GM21526 (cell line): ENCODE measurements around the gene SLC25A39.
"Not testable (repeated sequence)": the region's sequence is repeated elsewhere in the genome, so short reads cannot be mapped to it uniquely, and the experiment has no call there.

Experiments
- ATAC-seq: cut with Tn5 transposase; IDR thresholded peaks from one replicate; pipeline ENCODE4 v1.9.1; 2021; ENCODE audit warnings: moderate library complexity; ENCODE audit not compliant: unreplicated experiment, low FRiP score

Gene SLC25A39

GRCh38 chr17:44354582-44355561 lies 30.2 kb upstream of the SLC25A39 start:
- no peak for ATAC-seq

- no peak for ATAC-seq
These were observed 29.2 kb upstream of the SLC25A39 start for GRCh38 chr17:44353672-44354331.

GRCh38 chr17:44352828-44353671 lies 28.4 kb upstream of the SLC25A39 start:
- ATAC-seq, result no peak

- ATAC-seq, result no peak
These were observed 27.6 kb upstream of the SLC25A39 start for GRCh38 chr17:44351961-44352827.

- ATAC-seq, result no peak
These were observed 26.8 kb upstream of the SLC25A39 start for GRCh38 chr17:44351464-44351863.

- no peak for ATAC-seq
These were observed 26.2 kb upstream of the SLC25A39 start for GRCh38 chr17:44350733-44351226.

- no peak for ATAC-seq
These were observed 25.0 kb upstream of the SLC25A39 start for GRCh38 chr17:44349553-44350070.

- no peak for ATAC-seq
These were observed 24.4 kb upstream of the SLC25A39 start for GRCh38 chr17:44348988-44349364.

- no peak for ATAC-seq
These were observed 23.8 kb upstream of the SLC25A39 start for GRCh38 chr17:44348234-44348987.

GRCh38 chr17:44347206-44348055 lies 22.8 kb upstream of the SLC25A39 start:
- ATAC-seq, result not testable (repeated sequence)

GRCh38 chr17:44346064-44346844 lies 21.6 kb upstream of the SLC25A39 start:
- no peak for ATAC-seq

GRCh38 chr17:44345454-44346026 lies 20.9 kb upstream of the SLC25A39 start:
- peak; percentile 12 for ATAC-seq

GRCh38 chr17:44344939-44345453 lies 20.4 kb upstream of the SLC25A39 start, which contains the start of gene GRN:
Gene GRN (plus strand): TSS chr17:44345302. CDS start chr17:44349165, 3,863 bp downstream.
- peak; percentile 46 for ATAC-seq

- ATAC-seq, result no peak
These were observed 19.0 kb upstream of the SLC25A39 start for GRCh38 chr17:44343510-44344209.

GRCh38 chr17:44340553-44340952 lies 15.9 kb upstream of the SLC25A39 start:
- not testable (repeated sequence) for ATAC-seq

GRCh38 chr17:44338702-44339101 lies 14.1 kb upstream of the SLC25A39 start:
- no peak for ATAC-seq
